GM18868 (cell line): ENCODE measurements around the gene PRSS21.

Source experiments
- ATAC-seq: cut with Tn5 transposase; IDR thresholded peaks from one replicate; pipeline ENCODE4 v1.9.1; 2021; ENCODE audit warnings: mild to moderate bottlenecking, moderate library complexity; ENCODE audit not compliant: unreplicated experiment

The PRSS21 gene

DNA sequence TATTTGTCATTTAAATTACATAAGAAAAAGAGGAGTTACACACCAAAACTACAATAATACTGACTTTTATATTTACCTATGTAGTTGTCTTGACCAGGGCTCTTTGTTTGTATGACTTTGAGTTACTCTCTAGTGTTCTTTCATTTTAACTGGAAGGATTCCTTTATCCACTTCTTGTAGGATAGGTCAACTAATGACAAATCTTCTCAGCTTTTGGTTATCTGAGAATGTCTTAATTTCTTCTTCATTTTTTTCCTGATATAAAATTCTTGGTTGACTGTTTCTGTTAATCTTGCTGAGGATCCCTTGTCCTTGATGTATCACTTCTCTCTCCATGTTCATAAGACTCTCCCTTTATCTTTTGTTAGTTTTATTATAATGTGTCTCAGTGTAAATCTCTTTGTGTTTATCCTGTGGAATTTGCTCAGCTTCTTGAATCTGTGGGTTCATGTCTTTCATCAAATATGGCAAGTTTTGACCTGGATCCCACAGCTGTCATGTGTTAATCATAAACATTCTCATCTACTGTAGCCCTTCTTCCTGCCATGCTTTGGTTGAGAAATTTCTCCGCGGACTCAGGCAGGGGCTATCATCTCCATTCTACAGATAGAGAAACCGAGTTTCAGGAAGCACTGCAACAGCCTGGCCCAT lies 13.4 kb upstream of the PRSS21 start:
- ATAC-seq, result no peak

DNA sequence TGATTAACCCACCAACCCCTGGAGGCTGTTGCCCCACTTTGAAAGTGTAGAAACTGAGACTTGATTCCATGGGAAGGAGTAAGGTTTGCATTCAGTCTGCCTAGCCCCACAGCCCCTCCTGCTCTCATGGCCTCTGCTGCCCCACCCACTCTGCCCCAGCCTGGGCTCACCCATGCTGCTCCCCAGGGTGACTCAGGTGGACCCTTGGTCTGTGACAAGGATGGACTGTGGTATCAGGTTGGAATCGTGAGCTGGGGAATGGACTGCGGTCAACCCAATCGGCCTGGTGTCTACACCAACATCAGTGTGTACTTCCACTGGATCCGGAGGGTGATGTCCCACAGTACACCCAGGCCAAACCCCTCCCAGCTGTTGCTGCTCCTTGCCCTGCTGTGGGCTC lies 12.3 kb upstream of the PRSS21 start:
- no peak for ATAC-seq

GRCh38 chr16:2806286-2806685 lies 10.8 kb upstream of the PRSS21 start:
- no peak for ATAC-seq

GRCh38 chr16:2808181-2808580 lies 8.9 kb upstream of the PRSS21 start:
- no peak for ATAC-seq

DNA sequence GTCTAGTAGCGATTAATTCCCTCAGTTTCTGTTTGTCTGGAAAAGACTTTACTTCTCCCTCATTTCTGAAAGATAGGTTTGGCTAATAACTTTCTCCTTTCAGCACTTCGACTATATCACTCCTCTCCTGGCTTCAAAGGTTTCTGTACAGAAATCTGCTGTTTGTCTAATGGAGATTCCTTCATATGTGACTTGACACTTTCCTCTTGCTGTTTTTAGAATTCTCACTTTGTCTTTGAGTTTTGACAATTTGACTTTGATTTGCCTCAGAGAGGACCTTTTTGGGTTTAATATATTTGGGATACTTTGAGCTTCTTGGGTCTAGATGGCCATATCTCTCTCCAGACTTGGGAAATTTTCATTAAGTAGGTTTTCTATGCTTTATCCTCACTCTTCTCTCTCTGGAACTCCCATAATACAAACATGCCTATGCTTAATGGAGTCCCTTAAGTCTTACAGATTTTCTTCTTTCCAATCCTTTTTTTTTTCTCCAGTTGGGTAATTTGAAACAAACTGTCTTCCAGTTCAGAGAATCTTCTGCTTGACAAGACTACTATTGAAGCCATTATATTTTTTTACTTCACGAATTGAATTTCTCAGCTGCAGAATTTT lies 7.8 kb upstream of the PRSS21 start:
- ATAC-seq, result no peak

GRCh38 chr16:2810651-2811050 lies 6.4 kb upstream of the PRSS21 start:
- no peak for ATAC-seq

DNA sequence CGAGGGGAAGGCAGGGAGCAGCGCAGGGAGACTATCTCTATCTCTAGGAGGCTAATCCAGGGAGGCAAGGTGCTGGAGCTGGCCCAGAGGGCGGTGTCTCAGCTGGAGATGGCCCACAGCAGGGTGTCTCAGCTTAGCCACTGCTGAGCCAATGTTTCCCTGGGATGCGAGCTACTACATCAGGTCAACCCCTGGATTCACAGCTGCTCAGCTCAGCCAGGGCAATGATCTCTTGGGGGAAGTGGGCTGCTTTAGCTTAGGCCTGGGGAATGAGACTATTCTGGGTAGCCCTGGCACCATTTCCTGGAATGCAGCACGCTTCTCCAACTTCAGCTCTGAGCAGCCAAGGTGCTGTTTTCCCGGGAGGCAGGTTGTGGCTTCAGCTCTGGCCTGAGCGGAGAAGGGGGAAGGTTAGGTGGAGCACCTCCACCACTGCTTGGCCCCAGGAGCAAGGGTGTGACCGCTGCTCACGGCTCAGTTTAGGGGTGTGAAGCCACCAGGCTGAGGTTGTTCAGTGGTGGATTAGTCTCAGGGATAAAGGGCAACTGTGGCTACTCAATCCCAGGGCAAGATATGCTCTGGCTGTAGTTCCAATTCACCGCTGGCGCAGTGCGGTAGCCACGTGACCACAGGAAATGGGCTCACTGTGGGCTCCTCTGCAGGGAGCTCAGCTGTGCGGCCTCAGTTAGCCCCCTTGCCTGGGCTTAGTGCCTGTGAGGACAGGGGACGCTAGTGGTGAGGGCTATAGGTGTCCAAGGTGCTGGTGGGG lies 5.2 kb upstream of the PRSS21 start:
- no peak for ATAC-seq

DNA sequence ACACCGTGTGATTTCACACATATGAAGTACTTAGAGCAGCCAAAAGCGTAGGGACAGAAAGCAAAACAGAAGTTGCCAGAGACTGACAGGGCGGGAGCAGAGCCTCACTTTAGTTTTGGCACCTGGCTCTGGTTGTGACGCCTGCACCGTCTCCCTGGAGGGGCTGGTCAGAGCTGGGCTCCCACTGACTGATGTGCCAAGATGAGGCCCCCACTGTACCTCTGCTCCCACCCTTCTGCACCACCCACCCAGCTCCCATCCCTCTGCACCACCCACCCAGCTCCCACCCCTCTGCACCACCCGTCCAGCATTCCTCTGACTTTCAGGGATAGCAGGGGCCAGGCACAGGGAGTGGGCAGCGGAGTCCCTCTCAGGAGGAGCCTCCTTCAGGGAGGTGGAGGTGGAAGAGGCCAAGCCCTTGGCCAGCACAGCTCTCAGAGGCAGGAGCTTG lies 3.2 kb upstream of the PRSS21 start:
- no peak for ATAC-seq

DNA sequence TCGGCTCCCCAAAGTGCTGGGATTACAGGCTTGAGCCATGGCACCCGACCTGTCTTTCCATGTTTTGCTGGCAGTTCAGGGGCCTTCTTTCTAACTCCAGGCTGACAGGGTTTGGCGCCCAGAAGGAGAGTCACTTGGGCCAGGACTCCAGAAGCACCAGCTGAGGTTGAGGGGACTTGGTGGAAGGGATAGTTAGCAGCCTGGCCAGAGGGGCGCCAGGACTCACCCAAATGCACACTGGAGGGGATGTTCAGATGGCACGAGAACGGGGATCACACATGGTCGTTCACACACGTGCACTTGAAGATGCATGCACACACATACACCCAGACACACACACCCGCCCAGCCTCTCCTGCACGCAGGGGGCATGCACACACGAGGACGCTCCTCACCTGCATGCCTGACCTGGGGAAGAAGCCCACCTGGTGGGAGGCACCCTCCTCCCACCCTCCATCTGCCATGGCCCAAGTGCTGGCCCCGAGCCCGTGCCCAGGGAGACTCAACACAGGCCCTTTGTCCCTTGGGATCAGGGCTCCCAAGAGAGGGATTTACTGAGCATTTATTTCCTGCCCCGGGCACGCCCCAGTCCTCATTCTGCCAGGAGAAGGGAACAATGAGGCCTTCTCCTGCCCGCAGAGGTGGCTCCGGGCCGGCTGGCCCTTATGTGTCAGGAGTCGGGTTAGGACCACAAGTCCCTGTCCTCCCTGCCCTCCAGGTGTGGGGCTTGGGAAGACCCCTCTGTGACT lies 2.3 kb upstream of the PRSS21 start:
- ATAC-seq, result no peak

DNA sequence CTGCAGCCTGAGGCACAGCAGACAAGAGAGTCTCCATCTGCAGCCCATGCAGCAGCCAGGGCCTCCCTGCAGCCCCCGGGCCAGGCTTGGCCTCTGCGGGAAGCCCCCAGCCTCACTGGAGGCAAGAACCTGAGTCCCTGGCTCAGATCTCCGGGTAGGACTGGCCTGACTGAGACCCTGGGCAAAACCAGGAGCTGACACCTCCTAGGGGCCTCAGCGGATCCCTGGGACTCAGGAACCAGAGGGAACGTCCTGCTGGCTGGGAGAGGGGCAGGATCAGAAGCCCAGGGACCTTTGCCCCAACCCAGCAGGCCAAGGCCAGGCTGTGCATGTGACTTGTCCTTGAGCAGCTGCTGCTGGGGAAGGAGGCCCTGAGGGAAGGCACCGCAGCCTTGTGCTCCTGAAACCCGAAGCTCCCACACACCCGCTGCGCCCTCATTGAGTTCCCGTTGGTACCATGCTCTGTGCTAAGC lies 1.7 kb upstream of the PRSS21 start:
- no peak for ATAC-seq

DNA sequence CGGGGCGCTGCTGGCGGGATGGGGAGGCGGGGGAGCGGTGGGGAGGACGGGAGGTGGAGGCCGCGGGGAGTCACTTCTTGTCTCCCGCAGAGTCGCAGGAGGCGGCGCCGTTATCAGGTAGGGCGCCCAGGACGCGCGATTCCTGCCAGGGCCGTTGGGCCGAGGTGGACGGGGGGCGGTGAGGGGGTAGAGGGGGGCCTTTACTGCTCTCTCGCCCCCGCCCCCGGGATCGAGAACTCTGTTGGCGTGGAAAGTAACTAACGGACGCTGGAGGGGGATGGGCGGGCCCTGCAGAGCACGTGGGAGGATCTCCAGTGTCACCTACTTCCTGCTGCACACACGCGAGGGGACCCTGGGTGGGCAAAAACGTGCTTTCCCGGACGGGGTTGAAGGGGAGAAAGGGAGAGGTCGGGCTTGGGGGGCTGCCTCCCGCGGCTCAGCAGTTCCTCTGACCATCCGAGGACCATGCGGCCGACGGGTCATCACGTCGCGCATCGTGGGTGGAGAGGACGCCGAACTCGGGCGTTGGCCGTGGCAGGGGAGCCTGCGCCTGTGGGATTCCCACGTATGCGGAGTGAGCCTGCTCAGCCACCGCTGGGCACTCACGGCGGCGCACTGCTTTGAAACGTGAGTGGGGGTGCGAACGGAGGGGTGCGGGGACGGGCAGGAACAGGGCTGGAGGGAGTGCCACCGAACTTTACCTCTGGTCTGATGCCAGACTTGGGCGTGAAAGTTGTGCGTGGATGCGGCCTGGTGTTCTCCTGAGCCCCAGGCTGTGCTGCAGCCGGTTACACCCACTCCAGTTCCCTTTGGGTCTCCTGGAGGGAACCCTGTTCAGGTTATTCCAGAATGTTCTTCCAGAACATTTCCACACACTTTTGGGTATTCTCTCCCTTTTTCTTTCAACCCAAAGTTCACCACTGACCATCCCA lies 569 bp downstream of the PRSS21 start:
- ATAC-seq, result no peak

DNA sequence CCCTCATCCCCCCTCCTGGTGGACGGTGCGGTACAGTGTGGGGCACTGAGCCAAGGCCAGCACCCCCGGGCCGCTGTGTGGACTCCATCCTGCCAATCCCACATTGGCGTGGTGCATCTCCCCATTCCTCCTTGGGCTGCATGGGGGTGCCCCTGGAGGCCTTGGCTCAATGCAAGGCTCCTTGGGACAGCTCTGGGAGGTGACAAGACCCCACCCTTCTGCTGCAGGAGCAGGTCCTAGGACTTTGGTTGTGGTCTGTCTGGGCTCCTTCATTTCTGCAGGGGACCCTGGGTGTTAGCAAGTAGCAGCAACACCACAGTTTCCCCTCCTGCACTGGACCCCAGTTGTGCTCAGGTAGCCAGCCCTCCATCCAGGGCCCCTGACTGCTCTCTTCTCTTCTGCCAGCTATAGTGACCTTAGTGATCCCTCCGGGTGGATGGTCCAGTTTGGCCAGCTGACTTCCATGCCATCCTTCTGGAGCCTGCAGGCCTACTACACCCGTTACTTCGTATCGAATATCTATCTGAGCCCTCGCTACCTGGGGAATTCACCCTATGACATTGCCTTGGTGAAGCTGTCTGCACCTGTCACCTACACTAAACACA lies 1.3 kb downstream of the PRSS21 start:
- ATAC-seq, result no peak

GRCh38 chr16:2819179-2819938 lies 2.3 kb downstream of the PRSS21 start:
- no peak for ATAC-seq

GRCh38 chr16:2819939-2820835 lies 3.1 kb downstream of the PRSS21 start:
- ATAC-seq, result no peak

GRCh38 chr16:2820836-2821486 lies 3.9 kb downstream of the PRSS21 start:
- no peak for ATAC-seq

DNA sequence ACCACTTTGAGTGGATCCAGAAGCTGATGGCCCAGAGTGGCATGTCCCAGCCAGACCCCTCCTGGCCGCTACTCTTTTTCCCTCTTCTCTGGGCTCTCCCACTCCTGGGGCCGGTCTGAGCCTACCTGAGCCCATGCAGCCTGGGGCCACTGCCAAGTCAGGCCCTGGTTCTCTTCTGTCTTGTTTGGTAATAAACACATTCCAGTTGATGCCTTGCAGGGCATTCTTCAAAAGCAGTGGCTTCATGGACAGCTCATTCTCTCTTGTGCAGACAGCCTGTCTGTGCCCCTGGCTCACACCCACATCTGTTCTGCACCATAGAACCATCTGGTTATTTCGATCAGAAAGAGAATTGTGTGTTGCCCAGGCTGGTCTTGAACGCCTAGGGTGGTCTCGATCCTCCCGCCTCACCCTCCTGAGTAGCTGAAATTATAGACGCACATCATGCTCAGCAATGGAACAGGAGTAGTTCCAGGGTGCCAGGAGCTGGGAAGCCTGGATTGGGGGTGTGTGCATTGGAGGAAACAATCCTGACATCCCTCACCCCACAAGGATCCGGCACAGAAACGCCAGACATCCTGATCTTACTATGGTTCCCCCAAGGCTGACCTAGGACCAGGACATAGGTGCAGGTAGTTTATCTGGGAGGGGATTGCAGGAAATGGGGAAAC lies 4.6 kb downstream of the PRSS21 start:
- no peak for ATAC-seq

GRCh38 chr16:2822158-2822495 lies 5.1 kb downstream of the PRSS21 start:
- ATAC-seq, result no peak
